Neural crest cell (in vitro differentiated cells): ENCODE results near the gene FATE1. TPM values are rescaled to one million over a fixed set of nuclear protein-coding genes. Genes with fewer than 3 reads are reported as not detected.

ENCODE experiments used
- DNase-seq: peaks from one replicate; pipeline ENCODE4 v3.0.0; 2021; ENCODE audit warnings: low read depth, mixed read lengths, low spot score
- H3K27ac Mint-ChIP-seq: one replicate; pipeline ENCODE4 v1.8.0; 2021; ENCODE audit warnings: mild to moderate bottlenecking, mixed read lengths; ENCODE audit not compliant: unreplicated experiment
- H3K27me3 Mint-ChIP-seq: 2 replicates; pipeline ENCODE4 v1.8.0; 2021; ENCODE audit warnings: low read depth, mild to moderate bottlenecking, mixed read lengths
- H3K36me3 Mint-ChIP-seq: 2 replicates; pipeline ENCODE4 v1.8.0; 2021; ENCODE audit warnings: low read depth, mild to moderate bottlenecking, mixed read lengths
- H3K4me1 Mint-ChIP-seq: 2 replicates; pipeline ENCODE4 v1.8.0; 2021; ENCODE audit warnings: mixed read lengths
- H3K4me3 Mint-ChIP-seq: one replicate; pipeline ENCODE4 v1.8.0; 2021; ENCODE audit warnings: mild to moderate bottlenecking, mixed read lengths
- H3K9me3 Mint-ChIP-seq: 2 replicates; pipeline ENCODE4 v1.8.0; 2021; ENCODE audit warnings: mixed read lengths
- total RNA-seq: library from RNA; stranded (reverse); gene quantifications from 2 replicates; pipeline ENCODE4 v1.2.1, GENCODE V29; 2021
- TF ChIP-seq, protein P1 (sequence below): fragments of 200-600 bp; sonication (generic); conservative IDR thresholded peaks from 2 replicates; pipeline ENCODE4 v1.5.0; 2021; ENCODE audit warnings: antibody characterized with exemption, mild to moderate bottlenecking

The FATE1 gene
- total RNA-seq, 1 donor from 2014 or later = not detected

DNA sequence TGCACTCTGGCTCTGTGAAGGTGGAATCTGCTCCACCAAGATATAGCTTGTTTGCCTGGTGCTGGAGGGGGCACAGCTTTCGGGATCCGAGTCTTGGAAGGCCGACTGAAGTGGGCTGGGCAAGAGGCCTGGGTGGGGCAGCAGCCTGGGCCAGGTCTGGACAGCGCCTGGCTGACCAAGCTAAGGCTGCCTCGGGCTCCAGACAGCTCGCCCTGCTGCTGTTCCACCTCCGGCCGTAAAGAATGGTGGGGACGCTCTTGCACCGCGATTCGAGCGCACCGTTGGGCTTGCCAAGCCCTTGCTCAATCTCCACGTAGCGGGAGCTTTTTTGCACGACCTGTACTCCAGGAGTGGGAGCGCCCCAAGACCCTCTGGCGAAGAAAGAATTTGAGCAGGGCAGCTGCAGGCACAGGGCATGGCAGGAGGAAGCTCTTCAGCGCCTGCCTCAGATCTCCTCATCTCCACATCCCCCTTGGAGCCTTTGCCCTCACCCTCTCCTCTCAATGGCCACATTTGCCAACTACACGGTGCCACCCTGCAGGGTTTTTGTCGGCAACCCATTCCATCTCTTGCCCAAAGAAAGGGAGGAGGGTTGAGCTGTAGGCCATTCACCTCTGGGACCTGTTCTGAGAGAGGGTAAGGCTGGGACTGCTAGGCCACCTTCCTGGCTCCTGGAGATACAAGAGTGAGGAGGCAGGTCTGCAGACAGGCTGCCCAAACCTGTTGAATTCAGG lies 37.6 kb downstream of the FATE1 start:
- H3K27me3 Mint-ChIP-seq = peaks cover 16% of the 10 kb centered on the region

DNA sequence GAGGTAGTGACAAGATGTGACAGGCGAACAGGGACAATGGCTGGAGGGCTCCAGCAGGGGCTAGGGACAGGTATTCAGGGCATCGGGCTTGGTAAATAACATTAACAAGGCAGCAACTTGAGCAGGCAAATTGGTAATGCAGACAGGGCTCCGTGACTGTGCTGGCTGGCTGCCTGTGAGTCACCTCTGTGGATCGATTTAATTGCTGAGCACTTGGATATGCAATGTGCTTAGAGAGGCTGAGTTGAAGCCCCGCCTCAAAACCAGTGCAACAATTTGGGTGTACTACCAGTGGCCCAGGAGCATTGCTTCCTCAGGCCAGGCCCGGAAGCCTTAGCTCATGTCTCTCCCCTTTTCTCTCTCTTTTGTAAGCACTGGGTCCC lies 38.2 kb downstream of the FATE1 start:
- Mint-ChIP-seq H3K9me3 (peaks cover 4% of the 10 kb centered on the region), H3K4me1 (peaks cover 8% of the 10 kb centered on the region), H3K4me3 (no peak overlapping the region), H3K36me3 (no peaks in the 10 kb centered on the region), H3K27ac (no peak overlapping the region), H3K27me3 (peaks cover 10% of the 10 kb centered on the region)
- no peak for DNase-seq
- TF ChIP-seq, protein P1, sequence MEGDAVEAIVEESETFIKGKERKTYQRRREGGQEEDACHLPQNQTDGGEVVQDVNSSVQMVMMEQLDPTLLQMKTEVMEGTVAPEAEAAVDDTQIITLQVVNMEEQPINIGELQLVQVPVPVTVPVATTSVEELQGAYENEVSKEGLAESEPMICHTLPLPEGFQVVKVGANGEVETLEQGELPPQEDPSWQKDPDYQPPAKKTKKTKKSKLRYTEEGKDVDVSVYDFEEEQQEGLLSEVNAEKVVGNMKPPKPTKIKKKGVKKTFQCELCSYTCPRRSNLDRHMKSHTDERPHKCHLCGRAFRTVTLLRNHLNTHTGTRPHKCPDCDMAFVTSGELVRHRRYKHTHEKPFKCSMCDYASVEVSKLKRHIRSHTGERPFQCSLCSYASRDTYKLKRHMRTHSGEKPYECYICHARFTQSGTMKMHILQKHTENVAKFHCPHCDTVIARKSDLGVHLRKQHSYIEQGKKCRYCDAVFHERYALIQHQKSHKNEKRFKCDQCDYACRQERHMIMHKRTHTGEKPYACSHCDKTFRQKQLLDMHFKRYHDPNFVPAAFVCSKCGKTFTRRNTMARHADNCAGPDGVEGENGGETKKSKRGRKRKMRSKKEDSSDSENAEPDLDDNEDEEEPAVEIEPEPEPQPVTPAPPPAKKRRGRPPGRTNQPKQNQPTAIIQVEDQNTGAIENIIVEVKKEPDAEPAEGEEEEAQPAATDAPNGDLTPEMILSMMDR = no peak

More for the DNA sequence above, 37.6 kb downstream of the FATE1 start:
- TF ChIP-seq, protein P1 = peak; percentile 75
- Mint-ChIP-seq H3K36me3 (no peaks in the 10 kb centered on the region), H3K9me3 (peaks cover 4% of the 10 kb centered on the region), H3K27ac (no peak overlapping the region), H3K4me1 (peaks cover 8% of the 10 kb centered on the region), H3K4me3 (no peak overlapping the region)
- DNase-seq = peak; percentile 50

DNA sequence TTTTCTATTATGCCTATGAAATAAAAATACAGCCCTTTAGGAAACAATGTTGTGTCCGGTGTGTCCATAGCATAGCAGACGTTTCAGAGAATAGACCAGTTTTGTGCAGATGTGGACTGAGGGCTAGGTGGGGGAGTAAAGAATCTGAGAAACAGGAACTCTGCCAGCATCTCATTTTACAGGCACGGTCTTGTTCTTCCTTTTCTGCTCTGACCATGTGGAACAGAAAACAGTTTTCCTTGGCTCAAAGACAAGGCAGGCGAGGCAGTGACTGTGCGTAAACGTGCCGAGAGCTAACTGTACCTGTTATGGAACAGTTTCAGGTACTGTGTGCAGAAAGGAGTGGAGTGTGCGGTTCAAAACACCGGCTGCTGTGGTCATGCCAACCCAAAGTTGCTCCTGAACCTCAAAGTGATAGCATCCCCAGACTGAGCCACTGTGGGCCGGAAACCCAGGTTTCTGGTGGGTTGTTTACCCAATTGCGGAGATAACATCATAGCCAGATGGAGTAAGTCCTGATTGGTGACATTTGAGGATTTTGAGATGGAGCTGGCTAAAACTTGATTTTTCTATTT lies 38.9 kb downstream of the FATE1 start:
- H3K27ac Mint-ChIP-seq = no peak overlapping the region
- H3K4me3 Mint-ChIP-seq = no peak overlapping the region
- TF ChIP-seq, protein P1 = no peak
- H3K27me3 Mint-ChIP-seq = peaks cover 10% of the 10 kb centered on the region
- peaks cover 4% of the 10 kb centered on the region for H3K9me3 Mint-ChIP-seq
- H3K36me3 Mint-ChIP-seq = no peaks in the 10 kb centered on the region
- H3K4me1 Mint-ChIP-seq = peaks cover under 1% of the 10 kb centered on the region
- no peak for DNase-seq

DNA sequence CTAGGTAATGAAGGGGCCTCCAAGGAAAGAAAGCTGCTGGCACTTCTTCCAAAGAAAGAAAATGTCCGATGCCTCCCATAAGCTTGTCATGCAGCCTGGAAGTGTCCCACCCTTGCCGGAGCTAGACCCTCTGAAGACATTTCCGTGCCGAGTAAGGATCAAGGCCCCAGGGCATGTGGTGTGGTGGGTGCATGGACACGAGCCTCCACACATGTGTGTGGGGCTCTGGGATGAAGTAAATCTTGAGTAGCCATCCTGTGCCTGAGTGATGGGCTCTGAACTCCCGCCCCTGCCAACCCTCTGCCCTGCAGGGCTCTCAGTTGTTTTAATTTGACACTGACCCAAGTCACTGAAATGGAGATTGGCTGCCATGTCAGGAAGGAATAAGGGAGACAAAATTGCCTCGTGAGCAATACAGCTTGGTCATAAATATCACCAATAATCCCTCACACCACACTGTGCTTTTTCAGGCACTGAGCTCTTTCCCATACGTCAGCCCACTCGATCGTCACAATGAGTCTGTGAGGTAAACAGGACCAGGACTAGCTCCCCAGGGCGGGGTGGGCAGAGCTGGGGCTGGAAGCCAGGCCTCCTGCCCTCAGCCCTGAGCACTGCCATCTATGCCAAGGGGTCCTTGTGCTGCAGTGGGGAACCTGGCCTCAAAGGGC lies 43.3 kb downstream of the FATE1 start:
- peaks cover 7% of the 10 kb centered on the region for H3K9me3 Mint-ChIP-seq
- no peaks in the 10 kb centered on the region for H3K36me3 Mint-ChIP-seq
- peaks cover 5% of the 10 kb centered on the region for H3K27me3 Mint-ChIP-seq
- no peaks in the 10 kb centered on the region for H3K4me1 Mint-ChIP-seq
- DNase-seq = no peak
- TF ChIP-seq, protein P1 = no peak
- H3K4me3 Mint-ChIP-seq = no peak overlapping the region
- no peak overlapping the region for H3K27ac Mint-ChIP-seq

DNA sequence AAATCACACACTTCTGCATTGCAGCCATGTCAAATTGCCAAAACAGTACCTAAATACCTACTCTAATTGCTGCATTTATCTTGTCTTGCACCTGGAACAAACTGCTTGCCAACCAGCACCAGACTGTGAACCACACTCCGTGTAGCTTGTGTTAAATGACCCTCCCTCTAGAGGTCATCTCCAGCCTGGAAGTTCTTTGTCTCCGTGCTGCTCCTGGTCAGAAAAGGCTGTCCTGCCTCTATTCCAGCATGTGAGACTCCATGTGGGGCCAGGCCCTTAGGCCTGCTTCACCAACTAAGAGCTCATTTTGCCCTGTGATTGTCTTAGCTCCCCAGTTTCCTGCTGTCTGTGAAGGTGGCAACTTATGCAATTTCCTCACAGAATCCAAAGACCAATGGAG lies 47.0 kb downstream of the FATE1 start:
- Mint-ChIP-seq H3K4me3 (no peak overlapping the region), H3K36me3 (no peaks in the 10 kb centered on the region), H3K4me1 (no peaks in the 10 kb centered on the region), H3K27me3 (no peaks in the 10 kb centered on the region), H3K9me3 (peaks cover 7% of the 10 kb centered on the region), H3K27ac (no peak overlapping the region)
- no peak for DNase-seq
- TF ChIP-seq, protein P1 = no peak
